HCT116 (cell line): ENCODE measurements around the gene ACSS1. TPM values are rescaled to one million over a fixed set of nuclear protein-coding genes. Genes with fewer than 3 reads are reported as not detected.

Source experiments
- ATAC-seq: fragments of 200-7000 bp; cut with Tn5 transposase; 2 replicates; pipeline ENCODE4 v1.9.1; 2020; ENCODE audit warnings: mild to moderate bottlenecking, moderate library complexity
- BruUV-seq: library from RNA; stranded (reverse); fragments of 400-500 nt; replicated peaks from 2 replicates; lab custom pipeline; 2021; lab: Mats Ljungman, UMichigan
- CTCF ChIA-PET: fragments of 300-600 bp; sonication (Branson Sonifier 250); formaldehyde crosslinking; loops from one replicate; lab custom pipeline; 2021; ENCODE audit warnings: antibody characterized with exemption; lab: Charles Lee
- POLR2A ChIA-PET: fragments of 300-600, 350-600 bp; sonication (Branson Sonifier 250); formaldehyde crosslinking; loops from one replicate; lab custom pipeline; 2021; ENCODE audit warnings: antibody characterized with exemption; lab: Charles Lee
- RAD21 ChIA-PET, 2 experiments: fragments of 300-600 bp; sonication (Branson Sonifier 250); formaldehyde crosslinking; loops; one replicate each; lab custom pipeline; 2023; ENCODE audit warnings: low total read pairs in 2 of 2; ENCODE audit not compliant: uncharacterized antibody in 2 of 2, unreplicated experiment in 2 of 2, low non-redundant PET in 1 of 2; lab: Charles Lee
- DNase-seq: peaks from one replicate; pipeline ENCODE4 v3.0.0-alpha.2; 2010; ENCODE audit warnings: low read depth, low spot score
- H2AFZ ChIP-seq: fragments of 200-600 bp; shearing (Covaris generic), sonication (generic); 2 replicates; pipeline ENCODE4 v1.6.1; 2017; ENCODE audit warnings: low read depth, mixed run types, mixed read lengths, antibody characterized with exemption, low read length; ENCODE audit not compliant: poor library complexity, severe bottlenecking
- H3K27ac ChIP-seq: 2 replicates; pipeline ENCODE4 v1.5.1; 2012; ENCODE audit warnings: low read depth, low read length
- H3K27me3 ChIP-seq: fragments of 200-600 bp; sonication (generic); 2 replicates; pipeline ENCODE4 v1.6.1; 2016; ENCODE audit warnings: mixed run types, low read length, mixed read lengths; ENCODE audit not compliant: insufficient read depth
- H3K36me3 ChIP-seq, 2 experiments: fragments of 200-500 bp in 1 of 2; fragments of 200-600 bp in 1 of 2; sonication (Bioruptor generic) in 1 of 2; sonication (generic) in 1 of 2; 2 replicates each; pipeline versions ENCODE4 v1.5.1 to v1.6.1; 2014 to 2016; ENCODE audit warnings: low read length in 2 of 2, inconsistent platforms in 1 of 2, mixed read lengths in 1 of 2, mixed run types in 1 of 2; ENCODE audit not compliant: insufficient read depth in 2 of 2, control insufficient read depth in 1 of 2
- H3K4me1 ChIP-seq, 2 experiments: fragments of 200-600 bp in 1 of 2; sonication (generic) in 1 of 2; 2 replicates each; pipeline versions ENCODE4 v1.5.1 to v1.6.1; 2012 to 2017; ENCODE audit warnings: low read length in 2 of 2, inconsistent platforms in 1 of 2, mild to moderate bottlenecking in 1 of 2, mixed read lengths in 1 of 2, mixed run types in 1 of 2, moderate library complexity in 1 of 2; ENCODE audit not compliant: insufficient read depth in 2 of 2, control insufficient read depth in 1 of 2
- H3K4me2 ChIP-seq: fragments of 200-600 bp; sonication (generic); 2 replicates; pipeline ENCODE4 v1.6.1; 2017; ENCODE audit warnings: mixed run types, low read length, mixed read lengths
- H3K4me3 ChIP-seq, 2 experiments: fragments of 200-600 bp in 1 of 2; sonication (generic) in 1 of 2; replicated peaks in 1 of 2; 2 replicates each; pipeline ENCODE4 v1.5.1; 2011 to 2016; ENCODE audit warnings: low read length in 2 of 2, control low read depth in 1 of 2, low read depth in 1 of 2, mild to moderate bottlenecking in 1 of 2, mixed read lengths in 1 of 2, mixed run types in 1 of 2
- H3K79me2 ChIP-seq: fragments of 200-600 bp; sonication (generic); 2 replicates; pipeline ENCODE4 v1.6.1; 2017; ENCODE audit warnings: mild to moderate bottlenecking, mixed run types, low read length, moderate library complexity, mixed read lengths; ENCODE audit not compliant: insufficient read depth
- H3K9ac ChIP-seq: fragments of 200-600 bp; sonication (generic); 2 replicates; pipeline ENCODE4 v1.6.1; 2016; ENCODE audit warnings: low read length, mixed read lengths
- H3K9me2 ChIP-seq: fragments of 200-600 bp; sonication (generic), shearing (Covaris generic); 2 replicates; pipeline ENCODE4 v1.6.1; 2017; ENCODE audit warnings: mixed run types, mild to moderate bottlenecking, moderate library complexity; ENCODE audit not compliant: insufficient read depth
- H3K9me3 ChIP-seq, 2 experiments: fragments of 200-500 bp in 1 of 2; fragments of 200-600 bp in 1 of 2; sonication (Bioruptor generic) in 1 of 2; sonication (generic) in 1 of 2; 2 replicates each; pipeline ENCODE4 v1.6.1; 2014 to 2017; ENCODE audit warnings: low read length in 2 of 2, mixed read lengths in 2 of 2, inconsistent platforms in 1 of 2, low read depth in 1 of 2, mild to moderate bottlenecking in 1 of 2, mixed run types in 1 of 2, moderate library complexity in 1 of 2; ENCODE audit not compliant: control insufficient read depth in 1 of 2, insufficient read depth in 1 of 2
- H4K20me1 ChIP-seq: fragments of 200-600 bp; sonication (generic), shearing (Covaris generic); 2 replicates; pipeline ENCODE4 v1.6.1; 2017; ENCODE audit warnings: mixed run types, mild to moderate bottlenecking, moderate library complexity; ENCODE audit not compliant: insufficient read depth
- CBX3 ChIP-seq: IDR thresholded peaks from 2 replicates; pipeline ENCODE4 v1.6.1; 2012; ENCODE audit warnings: low read depth
- CEBPB ChIP-seq: IDR thresholded peaks from 2 replicates; pipeline ENCODE4 v1.6.1; 2012; ENCODE audit warnings: low read depth
- EGR1 ChIP-seq: IDR thresholded peaks from 2 replicates; pipeline ENCODE4 v1.6.1; 2012; ENCODE audit warnings: low read depth
- ELF1 ChIP-seq: IDR thresholded peaks from 2 replicates; pipeline ENCODE4 v1.6.1; 2012; ENCODE audit warnings: low read depth, borderline replicate concordance
- POLR2A ChIP-seq: IDR thresholded peaks from 2 replicates; pipeline ENCODE4 v1.7.0; 2011; ENCODE audit warnings: borderline replicate concordance; ENCODE audit not compliant: insufficient read depth, insufficient read length; ENCODE audit errors: extremely low read depth
- POLR2AphosphoS5 ChIP-seq: IDR thresholded peaks from 2 replicates; pipeline ENCODE4 v1.6.1; 2011; ENCODE audit warnings: mild to moderate bottlenecking, low read depth, low read length, moderate library complexity
- RAD21 ChIP-seq: IDR thresholded peaks from 2 replicates; pipeline ENCODE4 v1.6.1; 2012; ENCODE audit warnings: low read depth, mild to moderate bottlenecking
- SIN3A ChIP-seq: IDR thresholded peaks from 2 replicates; pipeline ENCODE4 v1.6.1; 2012; ENCODE audit warnings: low read depth
- SP1 ChIP-seq: IDR thresholded peaks from 2 replicates; pipeline ENCODE4 v1.6.1; 2012; ENCODE audit warnings: low read depth
- ZNF274 ChIP-seq: fragments of 200-500 bp; sonication (Bioruptor generic); IDR thresholded peaks from 2 replicates; pipeline ENCODE4 v1.6.1; 2014; ENCODE audit warnings: mild to moderate bottlenecking, low read depth, low read length, inconsistent platforms
- intact Hi-C: fragments of 100-400 bp; cut with micrococcal nuclease; formaldehyde crosslinking; loops from 2 replicates; pipeline ENCODE4 v1.10.0; 2022
- total RNA-seq: library from RNA; stranded (reverse); gene quantifications from one replicate; pipeline ENCODE4 v1.2.1, GENCODE V29; 2021; ENCODE audit not compliant: unreplicated experiment
- TF ChIP-seq, protein P1 (sequence below): IDR thresholded peaks from 2 replicates; pipeline ENCODE4 v1.6.1; 2012
- TF ChIP-seq, protein P2 (sequence below): IDR thresholded peaks from 2 replicates; pipeline ENCODE4 v1.6.1; 2011; ENCODE audit warnings: mild to moderate bottlenecking, low read length, moderate library complexity; ENCODE audit not compliant: insufficient replicate concordance; ENCODE audit errors: extremely low read depth

The ACSS1 gene
- total RNA-seq, 1 experiment from 2014 or later, result 0.27 TPM

DNA sequence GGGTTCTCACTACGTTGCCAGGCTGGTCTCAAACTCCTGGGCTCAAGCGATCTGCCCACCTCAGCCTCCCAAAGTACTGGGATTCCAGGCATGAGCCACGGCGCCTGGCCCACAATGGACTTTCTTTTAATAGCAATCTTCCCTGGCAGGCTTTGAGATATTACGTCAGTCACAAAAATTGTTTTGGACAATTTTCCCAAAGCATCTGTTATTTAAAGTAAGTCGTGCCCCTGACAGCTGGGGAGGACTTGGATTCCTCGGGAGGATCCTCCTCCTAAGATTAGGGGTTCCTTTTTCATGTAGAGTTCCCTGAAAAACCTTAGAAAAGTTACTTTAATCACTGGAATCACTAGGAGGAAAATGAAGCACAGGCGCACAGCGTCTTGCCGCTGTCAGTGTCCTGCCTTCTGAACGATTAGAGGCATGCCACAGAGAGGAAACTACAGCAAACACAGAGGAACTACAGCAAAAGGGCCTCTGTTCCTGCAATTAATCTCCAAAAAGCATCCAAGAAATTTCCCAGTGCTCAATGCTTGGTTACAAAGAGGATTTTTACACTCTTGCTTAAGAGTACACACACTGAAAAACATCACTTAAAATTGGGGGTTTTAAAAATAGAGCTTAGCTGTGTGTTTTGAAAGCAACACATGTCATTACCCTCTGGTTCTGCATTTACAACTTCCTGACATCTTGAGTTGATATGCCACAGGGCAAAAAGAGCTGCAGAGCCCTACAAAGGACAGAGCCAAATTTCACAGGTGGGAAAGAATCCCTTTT, 4.5 kb downstream of the ACSS1 start:
- TF ChIP-seq SP1, result no peak
- TF ChIP-seq CBX3, result no peak
- TF ChIP-seq ELF1, result no peak
- TF ChIP-seq EGR1, result no peak
- no peak for TF ChIP-seq ZNF274
- TF ChIP-seq POLR2A, result no peak
- TF ChIP-seq RAD21, result no peak
- no peak for TF ChIP-seq CEBPB
- POLR2A ChIA-PET, result no interaction called here

GRCh38 chr20:25052255-25053194, 5.4 kb downstream of the ACSS1 start:
- no peak overlapping the region for H3K4me2 ChIP-seq
- POLR2A ChIA-PET, result no interaction called here
- no peaks in the 10 kb centered on the region for H3K4me1 ChIP-seq
- ATAC-seq, result no peak
- no peak overlapping the region for H3K27ac ChIP-seq
- no peaks in the 10 kb centered on the region for H3K9me3 ChIP-seq
- no peak for DNase-seq
- intact Hi-C loops, result no loop called here
- no TSS peak for BruUV-seq
- no peak for TF ChIP-seq POLR2AphosphoS5
- TF ChIP-seq, protein P1, sequence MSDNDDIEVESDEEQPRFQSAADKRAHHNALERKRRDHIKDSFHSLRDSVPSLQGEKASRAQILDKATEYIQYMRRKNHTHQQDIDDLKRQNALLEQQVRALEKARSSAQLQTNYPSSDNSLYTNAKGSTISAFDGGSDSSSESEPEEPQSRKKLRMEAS, result no peak
- no peak for TF ChIP-seq CBX3
- no peak for TF ChIP-seq SIN3A
- TF ChIP-seq, protein P2, sequence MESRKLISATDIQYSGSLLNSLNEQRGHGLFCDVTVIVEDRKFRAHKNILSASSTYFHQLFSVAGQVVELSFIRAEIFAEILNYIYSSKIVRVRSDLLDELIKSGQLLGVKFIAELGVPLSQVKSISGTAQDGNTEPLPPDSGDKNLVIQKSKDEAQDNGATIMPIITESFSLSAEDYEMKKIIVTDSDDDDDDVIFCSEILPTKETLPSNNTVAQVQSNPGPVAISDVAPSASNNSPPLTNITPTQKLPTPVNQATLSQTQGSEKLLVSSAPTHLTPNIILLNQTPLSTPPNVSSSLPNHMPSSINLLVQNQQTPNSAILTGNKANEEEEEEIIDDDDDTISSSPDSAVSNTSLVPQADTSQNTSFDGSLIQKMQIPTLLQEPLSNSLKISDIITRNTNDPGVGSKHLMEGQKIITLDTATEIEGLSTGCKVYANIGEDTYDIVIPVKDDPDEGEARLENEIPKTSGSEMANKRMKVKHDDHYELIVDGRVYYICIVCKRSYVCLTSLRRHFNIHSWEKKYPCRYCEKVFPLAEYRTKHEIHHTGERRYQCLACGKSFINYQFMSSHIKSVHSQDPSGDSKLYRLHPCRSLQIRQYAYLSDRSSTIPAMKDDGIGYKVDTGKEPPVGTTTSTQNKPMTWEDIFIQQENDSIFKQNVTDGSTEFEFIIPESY, result no peak
- TF ChIP-seq EGR1, result no peak
- TF ChIP-seq RAD21, result no peak
- H4K20me1 ChIP-seq, result no peaks in the 10 kb centered on the region
- peaks cover 3% of the 10 kb centered on the region for H3K27me3 ChIP-seq
- no peaks in the 10 kb centered on the region for H3K9me2 ChIP-seq
- H3K4me3 ChIP-seq, result no peak overlapping the region
- H2AFZ ChIP-seq, result no peak overlapping the region
- RAD21 ChIA-PET, result no interaction called here
- H3K79me2 ChIP-seq, result no peaks in the 10 kb centered on the region
- H3K9ac ChIP-seq, result no peak overlapping the region
- CTCF ChIA-PET, result no interaction called here
- H3K36me3 ChIP-seq, result no peaks in the 10 kb centered on the region; a peak in 1 of 4 replicates

More for the DNA sequence above, 4.5 kb downstream of the ACSS1 start:
- Histone ChIP-seq H2AFZ (no peak overlapping the region), H4K20me1 (no peaks in the 10 kb centered on the region), H3K9me3 (no peaks in the 10 kb centered on the region), H3K4me1 (no peaks in the 10 kb centered on the region), H3K4me3 (no peak overlapping the region), H3K9me2 (no peaks in the 10 kb centered on the region), H3K27me3 (peaks cover 3% of the 10 kb centered on the region), H3K9ac (no peak overlapping the region), H3K4me2 (no peak overlapping the region), H3K79me2 (no peaks in the 10 kb centered on the region), H3K27ac (no peak overlapping the region), H3K36me3 (no peaks in the 10 kb centered on the region; a peak in 1 of 4 replicates)
- ChIA-PET CTCF (no interaction called here), RAD21 (no interaction called here)
- no TSS peak for BruUV-seq
- DNase-seq (no peak), ATAC-seq (no peak)
- intact Hi-C loops, result no loop called here
